Loucy (cell line): ENCODE data around the gene CTSE.

Experiments
- H2AFZ ChIP-seq: fragments of 200-600 bp; sonication (generic); 2 replicates; pipeline ENCODE4 v1.6.0; 2016; ENCODE audit warnings: antibody characterized with exemption, mild to moderate bottlenecking, low read length, moderate library complexity
- H3F3A ChIP-seq: fragments of 200-600 bp; 2 replicates; pipeline ENCODE4 v1.6.0; 2016; ENCODE audit warnings: antibody characterized with exemption, low read depth, mild to moderate bottlenecking
- H3K27me3 ChIP-seq: fragments of 200-600 bp; sonication (generic); 2 replicates; pipeline ENCODE4 v1.6.1; 2014; ENCODE audit warnings: low read length, mild to moderate bottlenecking; ENCODE audit not compliant: insufficient read depth, poor library complexity, severe bottlenecking
- H3K36me3 ChIP-seq: fragments of 200-600 bp; sonication (generic); 2 replicates; pipeline ENCODE4 v1.6.1; 2016; ENCODE audit warnings: low read length; ENCODE audit not compliant: insufficient read depth
- H3K4me1 ChIP-seq: fragments of 200-600 bp; sonication (generic); 2 replicates; pipeline ENCODE4 v1.5.1; 2014; ENCODE audit warnings: low read length, mild to moderate bottlenecking; ENCODE audit not compliant: insufficient read depth, poor library complexity, severe bottlenecking
- H3K4me2 ChIP-seq: fragments of 200-600 bp; sonication (generic); 2 replicates; pipeline ENCODE4 v1.6.0; 2014; ENCODE audit warnings: antibody characterized with exemption, low read length, low read depth, mild to moderate bottlenecking; ENCODE audit not compliant: poor library complexity, severe bottlenecking
- H3K4me3 ChIP-seq: fragments of 200-600 bp; sonication (generic); 2 replicates; pipeline ENCODE4 v1.5.1; 2014; ENCODE audit warnings: low read length, mild to moderate bottlenecking, mixed read lengths; ENCODE audit not compliant: poor library complexity, severe bottlenecking
- H3K79me2 ChIP-seq: fragments of 200-600 bp; sonication (generic); 2 replicates; pipeline ENCODE4 v1.6.1; 2014; ENCODE audit warnings: low read length; ENCODE audit not compliant: insufficient read depth
- H3K9ac ChIP-seq: fragments of 200-600 bp; sonication (generic); 2 replicates; pipeline ENCODE4 v1.6.0; 2014; ENCODE audit warnings: mild to moderate bottlenecking, low read depth, low read length, moderate library complexity; ENCODE audit not compliant: poor library complexity, severe bottlenecking
- H3K9me2 ChIP-seq: fragments of 200-600 bp; sonication (generic); replicated peaks from 2 replicates; pipeline ENCODE4 v1.6.1; 2016; ENCODE audit warnings: low read depth, low read length, mixed read lengths
- H3K9me3 ChIP-seq: fragments of 200-600 bp; sonication (generic); 2 replicates; pipeline ENCODE4 v1.6.1; 2014; ENCODE audit warnings: mild to moderate bottlenecking, antibody characterized with exemption, low read length, low read depth; ENCODE audit not compliant: insufficient read depth
- H4K20me1 ChIP-seq: fragments of 200-600 bp; sonication (generic); 2 replicates; pipeline ENCODE4 v1.6.0; 2014; ENCODE audit warnings: antibody characterized with exemption, low read length, mild to moderate bottlenecking; ENCODE audit not compliant: insufficient read depth, poor library complexity, severe bottlenecking
- EZH2phosphoT487 ChIP-seq: fragments of 200-600 bp; IDR thresholded peaks from 2 replicates; pipeline ENCODE4 v1.6.1; 2018; ENCODE audit warnings: antibody characterized with exemption, mild to moderate bottlenecking, moderate library complexity, borderline replicate concordance
- TF ChIP-seq, protein P1 (sequence below): fragments of 200-600 bp; sonication (generic); conservative IDR thresholded peaks from 2 replicates; pipeline ENCODE4 v1.5.1; 2014; ENCODE audit warnings: mild to moderate bottlenecking, antibody characterized with exemption, low read length

Gene CTSE

DNA sequence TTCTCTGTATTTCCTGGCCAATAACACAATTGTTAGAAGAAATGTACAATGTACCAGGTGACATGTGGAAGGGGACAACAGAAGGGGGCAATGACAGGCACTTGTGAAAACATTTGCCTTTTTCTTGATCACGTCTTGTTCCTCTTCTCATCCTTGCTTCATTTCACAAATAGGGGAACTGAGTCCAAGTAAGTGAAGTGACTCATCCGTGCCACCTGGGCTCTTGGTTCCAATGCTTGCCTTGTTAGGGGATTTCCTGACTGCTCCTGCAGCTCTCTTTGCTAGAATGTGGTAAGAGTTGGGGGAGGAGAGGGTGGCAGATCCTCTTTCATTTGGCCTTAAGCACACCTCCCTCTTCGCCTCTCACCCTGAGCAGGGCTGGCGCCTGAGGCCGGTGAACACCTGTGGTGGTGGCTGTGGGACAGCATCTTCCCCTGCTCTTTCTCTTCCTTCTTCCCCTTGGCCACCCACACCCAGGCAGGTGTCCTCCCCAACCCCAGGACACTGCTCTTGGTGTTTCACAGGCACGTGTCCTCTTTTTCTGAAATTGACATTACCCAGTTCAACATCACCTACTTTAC is 27.1 kb upstream of the CTSE start:
- H3K4me3 ChIP-seq = no peak overlapping the region
- H3K4me1 ChIP-seq = peaks cover 38% of the 10 kb centered on the region

DNA sequence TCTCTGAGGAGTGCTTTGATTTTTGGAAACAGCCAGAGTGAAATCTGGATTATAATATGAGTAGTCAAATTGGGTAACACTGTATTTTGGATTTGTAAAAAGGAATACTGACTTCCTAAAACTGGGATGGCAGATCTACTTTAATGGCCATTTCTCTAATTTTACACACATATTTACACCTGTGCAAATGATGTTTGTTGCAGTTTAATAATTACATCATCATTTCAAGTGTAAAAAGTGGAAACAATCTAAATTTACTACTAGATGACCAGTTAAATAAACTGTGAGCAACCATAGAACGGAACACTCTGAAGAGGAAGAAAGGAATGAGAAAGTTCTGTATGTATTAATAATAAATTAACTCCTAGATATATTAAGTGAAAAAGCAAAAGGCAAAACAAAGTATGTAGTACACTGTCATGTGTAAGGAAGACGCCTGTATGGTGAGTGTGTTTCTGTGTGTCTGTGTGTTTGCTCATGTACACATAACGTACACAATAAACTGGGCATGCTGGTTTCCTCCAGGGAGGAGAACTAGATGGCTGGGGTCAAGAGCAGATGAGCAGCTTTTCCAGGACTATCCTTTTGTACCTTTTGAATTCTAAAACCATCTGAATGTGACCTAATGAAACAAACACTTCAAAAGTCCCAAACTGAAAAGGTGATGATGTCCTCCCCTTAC is 26.4 kb upstream of the CTSE start:
- no peaks in the 10 kb centered on the region for H3F3A ChIP-seq
- H2AFZ ChIP-seq = no peak overlapping the region

More for the DNA sequence above, 27.1 kb upstream of the CTSE start:
- H2AFZ ChIP-seq = no peak overlapping the region
- peaks cover 46% of the 10 kb centered on the region for H3K79me2 ChIP-seq
- no peaks in the 10 kb centered on the region for H3K9me2 ChIP-seq
- no peak overlapping the region for H3K9ac ChIP-seq
- peak overlapping the region; percentile 21 for H3K4me2 ChIP-seq
- no peaks in the 10 kb centered on the region for H3F3A ChIP-seq
- peaks cover 4% of the 10 kb centered on the region for H4K20me1 ChIP-seq
- H3K27me3 ChIP-seq = no peaks in the 10 kb centered on the region
- peaks cover 29% of the 10 kb centered on the region for H3K36me3 ChIP-seq
- H3K9me3 ChIP-seq = no peaks in the 10 kb centered on the region
- TF ChIP-seq, protein P1, sequence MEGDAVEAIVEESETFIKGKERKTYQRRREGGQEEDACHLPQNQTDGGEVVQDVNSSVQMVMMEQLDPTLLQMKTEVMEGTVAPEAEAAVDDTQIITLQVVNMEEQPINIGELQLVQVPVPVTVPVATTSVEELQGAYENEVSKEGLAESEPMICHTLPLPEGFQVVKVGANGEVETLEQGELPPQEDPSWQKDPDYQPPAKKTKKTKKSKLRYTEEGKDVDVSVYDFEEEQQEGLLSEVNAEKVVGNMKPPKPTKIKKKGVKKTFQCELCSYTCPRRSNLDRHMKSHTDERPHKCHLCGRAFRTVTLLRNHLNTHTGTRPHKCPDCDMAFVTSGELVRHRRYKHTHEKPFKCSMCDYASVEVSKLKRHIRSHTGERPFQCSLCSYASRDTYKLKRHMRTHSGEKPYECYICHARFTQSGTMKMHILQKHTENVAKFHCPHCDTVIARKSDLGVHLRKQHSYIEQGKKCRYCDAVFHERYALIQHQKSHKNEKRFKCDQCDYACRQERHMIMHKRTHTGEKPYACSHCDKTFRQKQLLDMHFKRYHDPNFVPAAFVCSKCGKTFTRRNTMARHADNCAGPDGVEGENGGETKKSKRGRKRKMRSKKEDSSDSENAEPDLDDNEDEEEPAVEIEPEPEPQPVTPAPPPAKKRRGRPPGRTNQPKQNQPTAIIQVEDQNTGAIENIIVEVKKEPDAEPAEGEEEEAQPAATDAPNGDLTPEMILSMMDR = no peak

DNA sequence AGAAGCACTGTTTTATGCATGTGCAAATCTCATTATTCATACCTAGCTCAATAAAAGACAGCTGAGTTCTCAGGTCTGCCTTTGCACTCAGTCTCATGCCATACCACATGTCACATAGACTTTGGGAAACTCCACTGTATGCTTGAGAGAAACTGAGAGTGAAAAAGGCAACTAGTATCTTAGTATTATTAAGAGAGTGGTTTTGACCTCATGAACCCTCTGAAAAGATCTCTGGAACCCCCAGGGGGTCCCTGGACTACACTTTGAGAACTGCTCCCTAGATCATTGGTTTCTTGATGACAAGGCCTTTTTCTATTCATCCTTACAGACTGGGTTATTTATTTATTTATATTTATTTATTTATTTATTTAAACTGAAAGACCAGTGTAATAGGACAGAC is 25.6 kb upstream of the CTSE start:
- no peaks in the 10 kb centered on the region for H3K27me3 ChIP-seq
- H3K9me3 ChIP-seq = no peaks in the 10 kb centered on the region
- H3K9me2 ChIP-seq = no peaks in the 10 kb centered on the region
- peaks cover 30% of the 10 kb centered on the region for H3K4me1 ChIP-seq
- H3K4me2 ChIP-seq = no peak overlapping the region
- TF ChIP-seq EZH2phosphoT487 = no peak
- TF ChIP-seq, protein P1 = no peak
- H3K4me3 ChIP-seq = no peak overlapping the region
- H4K20me1 ChIP-seq = peaks cover 4% of the 10 kb centered on the region
- H3K79me2 ChIP-seq = peaks cover 56% of the 10 kb centered on the region
- H3K36me3 ChIP-seq = peaks cover 25% of the 10 kb centered on the region
- no peak overlapping the region for H2AFZ ChIP-seq
- H3K9ac ChIP-seq = no peak overlapping the region
- H3F3A ChIP-seq = no peaks in the 10 kb centered on the region

More for the DNA sequence above, 26.4 kb upstream of the CTSE start:
- Histone ChIP-seq H3K4me3 (no peak overlapping the region), H3K27me3 (no peaks in the 10 kb centered on the region), H3K4me1 (peaks cover 35% of the 10 kb centered on the region), H3K9me2 (no peaks in the 10 kb centered on the region), H3K9me3 (no peaks in the 10 kb centered on the region), H3K9ac (no peak overlapping the region), H3K4me2 (peak overlapping the region; percentile 21), H3K36me3 (peaks cover 25% of the 10 kb centered on the region), H3K79me2 (peaks cover 48% of the 10 kb centered on the region), H4K20me1 (peaks cover 4% of the 10 kb centered on the region)
- no peak for TF ChIP-seq EZH2phosphoT487
- TF ChIP-seq, protein P1 = no peak
